Tibial nerve (tissue), 4 donors: ENCODE results near the gene PPFIBP1. TPM values are rescaled to one million over a fixed set of nuclear protein-coding genes. Genes with fewer than 3 reads are reported as not detected.

Experiments
- DNase-seq, 2 donors: peaks; one replicate each; pipeline ENCODE4 v3.0.0-alpha.2; 2019; ENCODE audit warnings: low spot score in 2 of 2
- H3K27ac ChIP-seq, 4 donors: fragments of 200-600 bp; sonication (generic) in 3 of 4; one replicate each; pipeline ENCODE4 v1.5.1; 2017 to 2019; ENCODE audit warnings: mild to moderate bottlenecking in 1 of 4
- H3K27me3 ChIP-seq, 2 donors: fragments of 200-600 bp; sonication (generic) in 1 of 2; one replicate each; pipeline versions ENCODE4 v1.5.1 to v1.6.0; 2017 to 2019
- H3K36me3 ChIP-seq, 3 donors: fragments of 200-600 bp; sonication (generic); one replicate each; pipeline ENCODE4 v1.5.1; 2018 to 2019
- H3K4me1 ChIP-seq, 4 donors: fragments of 200-600 bp; sonication (generic) in 3 of 4; one replicate each; pipeline ENCODE4 v1.5.1; 2017 to 2019
- H3K4me3 ChIP-seq, 4 donors: fragments of 200-600 bp; sonication (generic) in 3 of 4; one replicate each; pipeline ENCODE4 v1.5.1; 2017 to 2019; ENCODE audit warnings: mild to moderate bottlenecking in 1 of 4, moderate library complexity in 1 of 4
- H3K9me3 ChIP-seq, 4 donors: fragments of 200-600 bp; sonication (generic) in 3 of 4; one replicate each; pipeline ENCODE4 v1.5.1; 2017 to 2019
- EP300 ChIP-seq, 2 donors: sonication (generic); formaldehyde crosslinking; IDR thresholded peaks; one replicate each; pipeline ENCODE4 v1.6.1; 2017; ENCODE audit warnings: antibody characterized with exemption in 2 of 2, mild to moderate bottlenecking in 1 of 2
- POLR2A ChIP-seq, 2 donors: fragments of 450-650 bp; IDR thresholded peaks; one replicate each; pipeline ENCODE4 v1.6.1; 2017; ENCODE audit warnings: antibody characterized with exemption in 2 of 2, mild to moderate bottlenecking in 2 of 2, moderate library complexity in 2 of 2
- WGBS, 2 donors: methylation state at CpG; one replicate each; pipeline ENCODE4 v1.1.5; 2018; 5-methylcytosine and 5-hydroxymethylcytosine counted together
- total RNA-seq, 4 donors: library from RNA; depleted of rRNA; stranded (reverse); fragments of >200 nt; gene quantifications; one replicate each; pipeline ENCODE4 v1.1.0, GENCODE V29; 2016
- TF ChIP-seq, protein P1 (sequence below), 5 experiments: fragments of 200-600 bp in 3 of 5; fragments of 450-650 bp in 2 of 5; sonication (generic) in 3 of 5; IDR thresholded peaks; one replicate each; pipeline ENCODE4 v1.5.1; 2016 to 2019; ENCODE audit warnings: antibody characterized with exemption in 5 of 5, mild to moderate bottlenecking in 3 of 5, moderate library complexity in 2 of 5

PPFIBP1 gene
- total RNA-seq, 4 donors from 2014 or later, result 56.9 to 110 (median 72.5) TPM

DNA sequence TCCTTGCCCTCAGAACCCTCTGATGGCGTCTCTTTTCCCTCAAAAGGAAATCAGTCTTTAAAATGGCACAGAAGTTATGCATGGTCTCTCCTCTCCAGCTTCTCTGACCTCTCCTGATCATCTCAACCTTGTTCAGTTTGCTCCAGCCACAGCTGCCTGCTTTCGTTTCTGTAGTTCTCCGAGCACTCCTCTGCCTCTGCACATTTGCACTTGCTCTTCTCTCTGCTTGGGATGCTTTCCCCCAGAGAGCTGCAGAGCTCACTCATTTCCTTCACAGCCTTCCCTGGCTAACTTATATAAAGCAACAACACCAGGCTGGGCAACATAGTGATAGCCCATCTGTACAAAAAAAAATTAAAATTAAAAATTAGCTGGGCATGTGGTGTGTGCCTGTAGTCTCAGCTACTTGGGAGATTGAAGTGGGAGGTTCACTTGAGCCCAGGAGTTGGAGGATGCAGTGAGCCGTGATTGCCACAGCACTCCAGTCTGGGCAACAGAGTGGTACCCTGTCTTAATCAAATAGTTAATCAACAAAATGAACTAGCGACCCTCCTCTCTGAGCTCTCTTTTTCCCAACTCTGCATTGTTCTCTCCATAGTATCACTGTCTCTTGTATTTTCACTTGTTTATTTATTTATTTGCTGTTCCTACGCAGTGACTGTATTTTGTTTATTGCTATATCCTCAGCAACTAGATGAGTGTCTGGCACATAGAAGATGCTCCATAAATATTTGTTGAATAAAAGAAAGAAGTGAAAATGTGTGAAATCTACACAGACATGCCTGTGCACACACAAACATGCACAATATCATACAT lies 37.7 kb downstream of the PPFIBP1 start:
- peak overlapping the region in 1 of 4 donors; percentile 9 for H3K4me3 ChIP-seq
- H3K4me1 ChIP-seq, result peaks cover 0 to 33% (median 6%) of the 10 kb centered on the region in 4 donors
- TF ChIP-seq, protein P1, sequence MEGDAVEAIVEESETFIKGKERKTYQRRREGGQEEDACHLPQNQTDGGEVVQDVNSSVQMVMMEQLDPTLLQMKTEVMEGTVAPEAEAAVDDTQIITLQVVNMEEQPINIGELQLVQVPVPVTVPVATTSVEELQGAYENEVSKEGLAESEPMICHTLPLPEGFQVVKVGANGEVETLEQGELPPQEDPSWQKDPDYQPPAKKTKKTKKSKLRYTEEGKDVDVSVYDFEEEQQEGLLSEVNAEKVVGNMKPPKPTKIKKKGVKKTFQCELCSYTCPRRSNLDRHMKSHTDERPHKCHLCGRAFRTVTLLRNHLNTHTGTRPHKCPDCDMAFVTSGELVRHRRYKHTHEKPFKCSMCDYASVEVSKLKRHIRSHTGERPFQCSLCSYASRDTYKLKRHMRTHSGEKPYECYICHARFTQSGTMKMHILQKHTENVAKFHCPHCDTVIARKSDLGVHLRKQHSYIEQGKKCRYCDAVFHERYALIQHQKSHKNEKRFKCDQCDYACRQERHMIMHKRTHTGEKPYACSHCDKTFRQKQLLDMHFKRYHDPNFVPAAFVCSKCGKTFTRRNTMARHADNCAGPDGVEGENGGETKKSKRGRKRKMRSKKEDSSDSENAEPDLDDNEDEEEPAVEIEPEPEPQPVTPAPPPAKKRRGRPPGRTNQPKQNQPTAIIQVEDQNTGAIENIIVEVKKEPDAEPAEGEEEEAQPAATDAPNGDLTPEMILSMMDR (IDR thresholded peaks at IDR 0.05), result no peak
- no peak for TF ChIP-seq POLR2A (IDR thresholded peaks at IDR 0.05)
- no peak for TF ChIP-seq EP300 (IDR thresholded peaks at IDR 0.05)
- WGBS, 2 donors, result 36 to 41% methylated on average over 6 of the region's 6 CpGs
- H3K27ac ChIP-seq, result peak overlapping the region in 3 of 4 donors; percentile 20 to 57 (median 28)
- no peaks in the 10 kb centered on the region for H3K36me3 ChIP-seq
- H3K9me3 ChIP-seq, result no peaks in the 10 kb centered on the region
- no peaks in the 10 kb centered on the region for H3K27me3 ChIP-seq
- no peak for DNase-seq

GRCh38 chr12:27564612-27565213 lies 40.7 kb downstream of the PPFIBP1 start:
- no peak overlapping the region for H3K27ac ChIP-seq
- no peak overlapping the region for H3K4me3 ChIP-seq
- TF ChIP-seq, protein P1 (IDR thresholded peaks at IDR 0.05), result no peak
- TF ChIP-seq POLR2A (IDR thresholded peaks at IDR 0.05), result no peak
- no peak for TF ChIP-seq EP300 (IDR thresholded peaks at IDR 0.05)

DNA sequence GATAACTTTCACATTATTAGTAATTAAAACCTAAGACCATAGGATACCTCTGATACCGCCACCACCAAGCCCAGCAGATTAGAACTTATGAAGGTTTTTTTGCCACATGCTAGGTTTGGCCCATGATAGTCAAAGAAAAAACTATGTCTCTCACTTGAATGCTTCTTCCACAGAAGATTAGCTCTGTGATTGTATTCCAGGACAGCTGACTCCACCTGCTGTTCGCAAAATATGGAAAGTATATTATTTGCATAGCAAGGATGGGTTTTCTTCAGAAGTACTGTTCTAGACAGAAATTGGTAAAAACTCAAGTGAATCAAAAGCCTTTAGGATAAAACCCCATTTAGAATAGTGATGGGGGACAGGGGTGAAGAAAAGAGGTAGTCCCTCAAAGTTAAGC lies 42.2 kb downstream of the PPFIBP1 start:
- Histone ChIP-seq H3K27me3 (no peaks in the 10 kb centered on the region), H3K4me1 (peaks cover 0 to 23% (median 4%) of the 10 kb centered on the region in 4 donors), H3K9me3 (no peaks in the 10 kb centered on the region), H3K4me3 (no peak overlapping the region), H3K27ac (no peak overlapping the region), H3K36me3 (no peaks in the 10 kb centered on the region)
- WGBS, 2 donors, result 93 to 96% methylated on average over 2 of the region's 2 CpGs
- no peak for DNase-seq
- no peak for TF ChIP-seq EP300 (IDR thresholded peaks at IDR 0.05)
- TF ChIP-seq POLR2A (IDR thresholded peaks at IDR 0.05), result no peak
- TF ChIP-seq, protein P1 (IDR thresholded peaks at IDR 0.05), result no peak

More at GRCh38 chr12:27564612-27565213, 40.7 kb downstream of the PPFIBP1 start:
- no peak for DNase-seq
- Histone ChIP-seq H3K9me3 (no peaks in the 10 kb centered on the region), H3K27me3 (no peaks in the 10 kb centered on the region), H3K36me3 (no peaks in the 10 kb centered on the region), H3K4me1 (peaks cover 0 to 26% (median 4%) of the 10 kb centered on the region in 4 donors)
- whole genome bisulfite sequencing, 2 donors, result 52 to 58% methylated on average over 9 of the region's 9 CpGs

- TF ChIP-seq POLR2A (IDR thresholded peaks at IDR 0.05), result no peak
- no peak for TF ChIP-seq EP300 (IDR thresholded peaks at IDR 0.05)
- TF ChIP-seq, protein P1 (IDR thresholded peaks at IDR 0.05), result no peak
- no peak overlapping the region for H3K27ac ChIP-seq
- no peaks in the 10 kb centered on the region for H3K27me3 ChIP-seq
- peaks cover 0 to 23% (median 2%) of the 10 kb centered on the region in 4 donors for H3K4me1 ChIP-seq
- no peaks in the 10 kb centered on the region for H3K9me3 ChIP-seq
- no peak for DNase-seq
- WGBS, 2 donors, result 76 to 81% methylated on average over 2 of the region's 2 CpGs
- no peaks in the 10 kb centered on the region for H3K36me3 ChIP-seq
- no peak overlapping the region for H3K4me3 ChIP-seq
These were observed 42.6 kb downstream of the PPFIBP1 start for GRCh38 chr12:27566626-27567025.

DNA sequence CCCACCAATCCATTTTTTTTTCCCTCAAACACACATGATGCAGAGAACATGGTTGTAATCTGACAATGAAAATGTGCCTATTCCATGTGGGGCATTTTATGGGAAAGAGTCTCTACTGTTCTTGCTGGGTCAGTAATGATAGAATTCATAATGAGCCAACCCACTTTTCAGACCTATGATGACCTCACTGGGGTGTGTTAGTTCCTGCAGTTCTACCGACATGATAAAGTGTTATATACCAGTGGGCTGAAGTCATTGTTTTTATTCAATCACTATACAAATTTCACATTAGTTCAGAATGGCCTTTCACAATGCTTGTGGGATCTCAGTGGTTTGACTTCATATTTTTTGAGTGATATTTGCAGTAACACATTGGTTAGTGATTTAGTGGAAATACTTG lies 47.5 kb downstream of the PPFIBP1 start:
- DNase-seq, result no peak
- Histone ChIP-seq H3K27me3 (no peaks in the 10 kb centered on the region), H3K4me3 (no peak overlapping the region), H3K36me3 (no peaks in the 10 kb centered on the region), H3K4me1 (peaks cover 0 to 51% (median 12%) of the 10 kb centered on the region in 4 donors), H3K27ac (no peak overlapping the region), H3K9me3 (no peaks in the 10 kb centered on the region)
- TF ChIP-seq POLR2A (IDR thresholded peaks at IDR 0.05), result no peak
- TF ChIP-seq EP300 (IDR thresholded peaks at IDR 0.05), result no peak
- TF ChIP-seq, protein P1 (IDR thresholded peaks at IDR 0.05), result no peak
- 11 to 33% methylated on average over 1 of the region's 1 CpG for WGBS, 2 donors
